ENCODE data around the gene RNF169. TPM values are rescaled to one million over a fixed set of nuclear protein-coding genes. Genes with fewer than 3 reads are reported as not detected.

Gene RNF169
- total and polyA plus RNA-seq, 2 donors (not counting 1 experiment from before 2014, with no cell fraction given): 12.3 to 32.2 TPM

- Histone ChIP-seq H2AFZ (ENCODE audit: low read length) (no peak overlapping the region), H3K79me2 (ENCODE audit: control insufficient read depth, insufficient read depth, low read length) (no peaks in the 10 kb centered on the region), H3K4me1 (ENCODE audit: control insufficient read depth, extremely low read depth, insufficient read depth, low read length) (no peaks in the 10 kb centered on the region), H3K9ac (ENCODE audit: insufficient read depth, low read length) (no peak overlapping the region), H3K4me2 (ENCODE audit: extremely low read depth, insufficient read depth, low read length) (no peak overlapping the region), H3K27ac (ENCODE audit: insufficient read depth, low read length) (no peak overlapping the region), H3K9me3 (ENCODE audit: control insufficient read depth, insufficient read depth, low read depth, low read length) (no peaks in the 10 kb centered on the region), H4K20me1 (ENCODE audit: control insufficient read depth, extremely low read depth, insufficient read depth, low read length) (no peaks in the 10 kb centered on the region), H3K4me3 (replicated peaks in 1 of 4; ENCODE audit: control extremely low read depth in 1 of 4, insufficient read depth in 1 of 4, low read depth in 3 of 4, low read length in 4 of 4) (no peak overlapping the region), H3K27me3 (ENCODE audit: control insufficient read depth, insufficient read depth, low read length) (no peaks in the 10 kb centered on the region), H3K36me3 (ENCODE audit: control insufficient read depth, insufficient read depth, low read length) (peaks cover 13% of the 10 kb centered on the region)
- TF ChIP-seq CTCF (conservative IDR thresholded peaks at IDR 0.05 in 1 of 2, IDR thresholded peaks at IDR 0.05 in 1 of 2; ENCODE audit: low read depth in 1 of 2, low read length in 2 of 2) (no peak), EZH2 (IDR thresholded peaks at IDR 0.05; ENCODE audit: low read length, missing control alignments) (no peak)
- no peak for DNase-seq (ENCODE audit: low read depth in 2 of 2)
These were observed 90.8 kb downstream of the RNF169 start for GRCh38 chr11:74839446-74839845.

GRCh38 chr11:74839971-74840370 lies 91.3 kb downstream of the RNF169 start:
- H3K27me3 ChIP-seq (ENCODE audit: control insufficient read depth, insufficient read depth, low read length): no peaks in the 10 kb centered on the region
- H2AFZ ChIP-seq (ENCODE audit: low read length): no peak overlapping the region
- no peaks in the 10 kb centered on the region for H3K9me3 ChIP-seq (ENCODE audit: control insufficient read depth, insufficient read depth, low read depth, low read length)
- TF ChIP-seq CTCF (conservative IDR thresholded peaks at IDR 0.05 in 1 of 2, IDR thresholded peaks at IDR 0.05 in 1 of 2; ENCODE audit: low read depth in 1 of 2, low read length in 2 of 2) (no peak), EZH2 (IDR thresholded peaks at IDR 0.05; ENCODE audit: low read length, missing control alignments) (no peak)
- H4K20me1 ChIP-seq (ENCODE audit: control insufficient read depth, extremely low read depth, insufficient read depth, low read length): no peaks in the 10 kb centered on the region
- H3K4me3 ChIP-seq (replicated peaks in 1 of 4; ENCODE audit: control extremely low read depth in 1 of 4, insufficient read depth in 1 of 4, low read depth in 3 of 4, low read length in 4 of 4): no peak overlapping the region
- H3K4me1 ChIP-seq (ENCODE audit: control insufficient read depth, extremely low read depth, insufficient read depth, low read length): no peaks in the 10 kb centered on the region
- H3K36me3 ChIP-seq (ENCODE audit: control insufficient read depth, insufficient read depth, low read length): peaks cover 13% of the 10 kb centered on the region
- peak in 1 of 2 donors; percentile 50 for DNase-seq (ENCODE audit: low read depth in 2 of 2)
- H3K27ac ChIP-seq (ENCODE audit: insufficient read depth, low read length): no peak overlapping the region
- no peak overlapping the region for H3K4me2 ChIP-seq (ENCODE audit: extremely low read depth, insufficient read depth, low read length)
- no peak overlapping the region for H3K9ac ChIP-seq (ENCODE audit: insufficient read depth, low read length)
- H3K79me2 ChIP-seq (ENCODE audit: control insufficient read depth, insufficient read depth, low read length): no peaks in the 10 kb centered on the region

GRCh38 chr11:74840486-74840885 lies 91.8 kb downstream of the RNF169 start:
- H3K27me3 ChIP-seq (ENCODE audit: control insufficient read depth, insufficient read depth, low read length): no peaks in the 10 kb centered on the region
- no peak overlapping the region for H3K27ac ChIP-seq (ENCODE audit: insufficient read depth, low read length)
- no peak overlapping the region for H3K4me2 ChIP-seq (ENCODE audit: extremely low read depth, insufficient read depth, low read length)
- DNase-seq (ENCODE audit: low read depth in 2 of 2): no peak
- no peak overlapping the region for H3K4me3 ChIP-seq (replicated peaks in 1 of 4; ENCODE audit: control extremely low read depth in 1 of 4, insufficient read depth in 1 of 4, low read depth in 3 of 4, low read length in 4 of 4)
- H2AFZ ChIP-seq (ENCODE audit: low read length): no peak overlapping the region
- H3K36me3 ChIP-seq (ENCODE audit: control insufficient read depth, insufficient read depth, low read length): peaks cover 12% of the 10 kb centered on the region
- no peak overlapping the region for H3K9ac ChIP-seq (ENCODE audit: insufficient read depth, low read length)
- no peaks in the 10 kb centered on the region for H3K9me3 ChIP-seq (ENCODE audit: control insufficient read depth, insufficient read depth, low read depth, low read length)
- no peaks in the 10 kb centered on the region for H3K79me2 ChIP-seq (ENCODE audit: control insufficient read depth, insufficient read depth, low read length)
- H3K4me1 ChIP-seq (ENCODE audit: control insufficient read depth, extremely low read depth, insufficient read depth, low read length): no peaks in the 10 kb centered on the region
- TF ChIP-seq CTCF (conservative IDR thresholded peaks at IDR 0.05 in 1 of 2, IDR thresholded peaks at IDR 0.05 in 1 of 2; ENCODE audit: low read depth in 1 of 2, low read length in 2 of 2): no peak
- TF ChIP-seq EZH2 (IDR thresholded peaks at IDR 0.05; ENCODE audit: low read length, missing control alignments): no peak
- no peaks in the 10 kb centered on the region for H4K20me1 ChIP-seq (ENCODE audit: control insufficient read depth, extremely low read depth, insufficient read depth, low read length)
